ENCODE measurements around the gene B9D1. TPM values are rescaled to one million over a fixed set of nuclear protein-coding genes. Genes with fewer than 3 reads are reported as not detected.

Gene B9D1
- total and polyA plus RNA-seq, 2 of the 13 experiments (the other 11 are each of a cell fraction or from before 2014, with no cell fraction given) = 27.7 to 31.1 TPM

GRCh38 chr17:19382531-19383444 lies 20.3 kb upstream of the B9D1 start:
- peaks cover 13 to 41% of the 10 kb centered on the region in 2 experiments for H3K36me3 ChIP-seq (replicated peaks in 1 of 2; ENCODE audit: control insufficient read depth in 1 of 2, insufficient read depth in 2 of 2, low read length in 2 of 2)
- BruUV-seq (replicated peaks) = no TSS peak
- no peak overlapping the region for H3K4me3 ChIP-seq (replicated peaks in 1 of 3; ENCODE audit: insufficient read depth in 1 of 3, low read depth in 2 of 3, low read length in 3 of 3)
- FAIRE-seq = no peak
- H3K9ac ChIP-seq (ENCODE audit: insufficient read depth, low read depth, low read length) = no peak overlapping the region
- no peak overlapping the region for H3K27ac ChIP-seq (ENCODE audit: extremely low read length, insufficient read depth, low read length)
- peaks cover 45% of the 10 kb centered on the region for H3K4me1 ChIP-seq (ENCODE audit: insufficient read depth, low read length)
- no peak overlapping the region for H2AFZ ChIP-seq (ENCODE audit: low read length)
- H3K79me2 ChIP-seq (ENCODE audit: insufficient read depth, low read length) = peaks cover 12% of the 10 kb centered on the region
- intact Hi-C loops (cut with micrococcal nuclease; ENCODE audit: unreplicated experiment) = no loop called here
- WGBS (ENCODE audit: low lambda C conversion rate) = 92% methylated on average over 8 of the region's 13 CpGs
- no peaks in the 10 kb centered on the region for H3K9me3 ChIP-seq (ENCODE audit: low read length)
- no peak overlapping the region for H3K4me2 ChIP-seq (ENCODE audit: low read depth, low read length)
- no peak for ATAC-seq
- DNase-seq (ENCODE audit: low spot score) = no peak
- no peak for TF ChIP-seq ZNF549 (CRISPR knock-in tag; IDR thresholded peaks at IDR 0.05)
- TF ChIP-seq TAF1 (CRISPR knock-in tag; IDR thresholded peaks at IDR 0.05) = no peak
- TF ChIP-seq KMT2B (CRISPR knock-in tag; IDR thresholded peaks at IDR 0.05) = no peak
- POLR2A ChIA-PET = no interaction called here
- no peaks in the 10 kb centered on the region for H4K20me1 ChIP-seq (ENCODE audit: insufficient read depth, low read length)
- H3K27me3 ChIP-seq (ENCODE audit: control insufficient read depth in 1 of 2, insufficient read depth in 2 of 2, low read length in 2 of 2) = no peaks in the 10 kb centered on the region
- in situ Hi-C loops (cut with HindIII; ENCODE audit: extremely low pct_ligation_motif_present, low pct_unique_long_range_greater_than_20kb) = no loop called here
- CTCF ChIA-PET (ENCODE audit: low intra/inter-chr PET ratio, low total read pairs) = no interaction called here

- no peak overlapping the region for H3K9ac ChIP-seq (ENCODE audit: insufficient read depth, low read depth, low read length)
- WGBS (ENCODE audit: low lambda C conversion rate) = 97% methylated on average over 30 of the region's 31 CpGs
- no peaks in the 10 kb centered on the region for H3K9me3 ChIP-seq (ENCODE audit: low read length)
- no peak overlapping the region for H2AFZ ChIP-seq (ENCODE audit: low read length)
- no peak for FAIRE-seq
- peaks cover 13 to 41% of the 10 kb centered on the region in 2 experiments for H3K36me3 ChIP-seq (replicated peaks in 1 of 2; ENCODE audit: control insufficient read depth in 1 of 2, insufficient read depth in 2 of 2, low read length in 2 of 2)
- no peak overlapping the region for H3K27ac ChIP-seq (ENCODE audit: extremely low read length, insufficient read depth, low read length)
- H3K4me3 ChIP-seq (replicated peaks in 1 of 3; ENCODE audit: insufficient read depth in 1 of 3, low read depth in 2 of 3, low read length in 3 of 3) = no peak overlapping the region
- POLR2A ChIA-PET = no interaction called here
- no peak for DNase-seq (ENCODE audit: low spot score)
- peaks cover 39% of the 10 kb centered on the region for H3K4me1 ChIP-seq (ENCODE audit: insufficient read depth, low read length)
- BruUV-seq (replicated peaks) = no TSS peak
- intact Hi-C loops (cut with micrococcal nuclease; ENCODE audit: unreplicated experiment) (no loop called here), in situ Hi-C loops (cut with HindIII; ENCODE audit: extremely low pct_ligation_motif_present, low pct_unique_long_range_greater_than_20kb) (no loop called here)
- H3K27me3 ChIP-seq (ENCODE audit: control insufficient read depth in 1 of 2, insufficient read depth in 2 of 2, low read length in 2 of 2) = peaks cover 0 to 2% of the 10 kb centered on the region in 2 experiments; a peak in 1 of 5 replicates
- no peak overlapping the region for H3K4me2 ChIP-seq (ENCODE audit: low read depth, low read length)
- no peak for ATAC-seq
- no peaks in the 10 kb centered on the region for H4K20me1 ChIP-seq (ENCODE audit: insufficient read depth, low read length)
- CTCF ChIA-PET (ENCODE audit: low intra/inter-chr PET ratio, low total read pairs) = no interaction called here
- peaks cover 12% of the 10 kb centered on the region for H3K79me2 ChIP-seq (ENCODE audit: insufficient read depth, low read length)
- TF ChIP-seq ZNF501 (CRISPR knock-in tag; IDR thresholded peaks at IDR 0.05) = no peak
- TF ChIP-seq ZNF710 (CRISPR knock-in tag; IDR thresholded peaks at IDR 0.05; ENCODE audit: borderline replicate concordance) = no peak
- no peak for TF ChIP-seq ZNF839 (CRISPR knock-in tag; IDR thresholded peaks at IDR 0.05; ENCODE audit: borderline replicate concordance)
- no peak for TF ChIP-seq HDAC6 (IDR thresholded peaks at IDR 0.05; ENCODE audit: low read depth, low read length)
- TF ChIP-seq TBP (CRISPR knock-in tag; IDR thresholded peaks at IDR 0.05) = no peak
- no peak for TF ChIP-seq RBM39 (IDR thresholded peaks at IDR 0.05; ENCODE audit: low read depth, low read length, poor library complexity, severe bottlenecking)
- TF ChIP-seq ZNF619 (CRISPR knock-in tag; IDR thresholded peaks at IDR 0.05) = no peak
- TF ChIP-seq SNAPC2 (CRISPR knock-in tag; IDR thresholded peaks at IDR 0.05) = no peak
- TF ChIP-seq ZNF576 (CRISPR knock-in tag; IDR thresholded peaks at IDR 0.05) = no peak
- TF ChIP-seq ZNF496 (CRISPR knock-in tag; IDR thresholded peaks at IDR 0.05; ENCODE audit: insufficient replicate concordance) = no peak
Measured at GRCh38 chr17:19381741-19382444, 19.4 kb upstream of the B9D1 start.
